Measurements from ENCODE around the gene FRMD4A.

FRMD4A gene

GRCh38 chr10:13703101-13703818 is 627.5 kb downstream of the FRMD4A start:
- no peak for DNase-seq (ENCODE audit: low spot score)

DNA sequence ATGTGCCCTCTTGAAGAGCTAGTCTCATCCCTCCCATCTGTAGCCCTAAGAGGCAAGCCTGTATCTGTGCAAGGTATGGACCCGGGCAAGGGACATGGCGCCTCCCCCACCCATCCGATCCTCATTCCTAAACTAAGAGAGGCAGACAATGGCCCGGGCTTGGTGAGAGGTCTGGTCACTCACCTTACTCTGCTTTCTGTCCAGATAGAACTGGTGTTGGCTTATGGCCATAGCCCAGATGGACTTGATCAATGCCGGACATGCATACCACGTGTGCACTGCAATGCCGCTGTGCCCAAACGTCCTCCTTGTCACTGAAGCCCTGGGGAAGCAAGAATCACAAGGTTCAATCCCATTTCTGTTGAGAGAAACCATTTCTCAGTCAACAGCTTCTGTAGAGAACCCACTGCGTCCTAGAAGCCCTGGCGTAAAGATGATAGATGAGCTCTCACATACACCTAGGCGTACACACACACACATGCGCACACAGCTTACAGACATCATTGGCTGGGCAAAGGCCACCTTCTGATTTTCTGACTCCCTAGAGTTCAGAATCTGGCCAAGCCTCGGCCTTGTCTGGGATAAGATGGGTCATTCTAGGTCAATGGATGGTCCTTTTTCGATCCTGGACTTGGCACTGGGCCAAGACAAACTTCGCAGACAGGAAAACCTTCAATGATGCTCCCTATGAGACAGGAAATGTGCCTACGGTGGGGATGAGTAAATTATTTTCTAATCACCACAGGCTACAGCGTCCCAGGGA is 629.4 kb downstream of the FRMD4A start:
- DNase-seq (ENCODE audit: low spot score) = no peak

DNA sequence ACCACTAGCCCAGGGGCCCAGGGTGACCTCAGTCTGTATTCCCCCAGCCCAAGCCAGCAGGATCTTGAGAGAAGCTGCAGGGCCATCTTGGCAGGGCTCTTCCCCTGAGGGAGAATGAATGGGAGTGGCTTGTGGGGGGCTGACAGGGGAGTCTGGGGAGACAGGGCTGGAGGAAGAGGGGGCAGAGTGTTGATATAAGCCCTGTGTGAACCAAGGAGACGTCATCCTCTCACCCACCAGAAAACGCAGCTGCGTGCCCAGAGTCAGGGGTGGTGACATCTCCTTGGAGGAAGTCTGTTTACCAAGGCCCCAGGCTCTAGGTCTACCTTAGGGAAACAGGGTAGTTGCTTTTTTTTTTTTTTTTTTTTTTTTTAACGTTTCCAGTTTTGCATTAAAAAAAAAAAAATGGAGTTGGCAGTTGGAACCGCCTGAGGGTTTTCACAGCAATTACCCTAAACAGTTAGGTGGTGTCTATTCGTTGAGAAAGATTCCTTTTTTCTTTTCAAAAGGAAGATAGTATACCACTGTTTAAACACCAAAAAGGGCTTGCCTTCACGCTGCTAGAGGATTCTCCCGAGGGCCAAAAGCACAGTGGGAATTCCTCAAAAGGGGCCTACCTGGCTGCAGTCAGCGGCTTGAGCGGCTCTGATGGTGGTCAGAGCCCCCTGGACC is 630.1 kb downstream of the FRMD4A start:
- no peak for DNase-seq (ENCODE audit: low spot score)

DNA sequence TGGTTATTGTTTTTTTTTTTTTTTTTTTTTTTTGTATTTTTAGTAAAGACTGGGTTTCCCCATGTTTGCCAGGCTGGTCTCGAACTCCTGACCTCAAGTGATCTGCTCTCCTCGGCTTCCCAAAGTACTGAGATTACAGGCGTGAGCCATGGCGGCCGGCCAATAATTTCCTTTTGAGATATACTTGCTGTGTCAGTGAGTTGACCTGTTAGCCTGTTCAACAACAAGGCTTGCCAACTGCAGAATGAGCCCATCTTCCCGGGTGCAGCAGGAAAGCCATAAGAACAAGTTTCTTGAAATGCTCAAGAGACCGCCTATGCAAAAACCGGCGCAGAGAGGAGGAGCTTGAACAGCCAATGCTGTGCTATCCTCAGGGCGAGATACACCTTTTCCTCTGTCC is 631.5 kb downstream of the FRMD4A start:
- no peak for DNase-seq (ENCODE audit: low spot score)

- no peak for DNase-seq (ENCODE audit: low spot score)
These were observed 632.5 kb downstream of the FRMD4A start for GRCh38 chr10:13698217-13698616.

DNA sequence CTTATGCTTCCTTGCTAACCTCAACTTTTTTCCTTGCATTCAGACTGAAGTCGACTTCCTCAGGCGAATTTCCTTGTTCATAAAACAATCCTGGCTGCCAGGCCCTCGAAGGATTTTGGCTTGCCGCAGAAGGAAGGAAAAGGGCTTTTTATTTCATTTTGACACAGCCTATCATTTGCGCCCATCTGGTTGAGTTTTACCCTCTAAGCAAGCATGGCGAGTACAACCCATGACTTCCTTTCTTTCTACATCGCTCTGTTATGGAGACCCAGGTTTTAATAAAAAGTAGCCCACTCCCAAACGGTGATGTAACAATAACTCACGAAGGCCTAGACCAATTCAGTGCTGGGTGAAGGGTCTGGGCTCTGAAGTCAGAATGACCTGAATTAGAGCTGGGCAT is 634.7 kb downstream of the FRMD4A start:
- no peak for DNase-seq (ENCODE audit: low spot score)

GRCh38 chr10:13695588-13695987 is 635.1 kb downstream of the FRMD4A start:
- DNase-seq (ENCODE audit: low spot score) = no peak

- DNase-seq (ENCODE audit: low spot score) = no peak
These were observed 636.7 kb downstream of the FRMD4A start for GRCh38 chr10:13693783-13694700.

- no peak for DNase-seq (ENCODE audit: low spot score)
These were observed 640.4 kb downstream of the FRMD4A start for GRCh38 chr10:13690281-13690825.

DNA sequence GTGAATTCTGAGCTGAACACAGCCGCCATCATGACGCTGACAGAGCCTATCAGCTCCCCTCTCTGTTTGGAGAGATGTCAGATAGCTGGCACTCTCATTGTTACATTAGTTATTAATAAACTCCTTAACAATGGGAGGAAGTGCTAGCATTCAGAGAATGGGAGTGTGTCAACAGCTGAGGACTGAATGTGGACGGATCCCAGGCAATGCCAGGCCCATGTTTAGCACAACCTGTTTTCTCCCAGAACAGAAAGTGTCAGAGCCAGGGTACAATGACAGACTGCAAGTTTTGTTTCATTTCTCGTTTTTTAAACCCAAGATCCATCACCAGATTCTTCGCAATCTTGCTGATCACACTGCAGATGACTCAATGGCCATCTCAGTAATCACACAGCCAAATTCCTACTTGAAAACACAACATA is 644.4 kb downstream of the FRMD4A start:
- no peak for DNase-seq (ENCODE audit: low spot score)

GRCh38 chr10:13685885-13686284 is 644.8 kb downstream of the FRMD4A start:
- no peak for DNase-seq (ENCODE audit: low spot score)

DNA sequence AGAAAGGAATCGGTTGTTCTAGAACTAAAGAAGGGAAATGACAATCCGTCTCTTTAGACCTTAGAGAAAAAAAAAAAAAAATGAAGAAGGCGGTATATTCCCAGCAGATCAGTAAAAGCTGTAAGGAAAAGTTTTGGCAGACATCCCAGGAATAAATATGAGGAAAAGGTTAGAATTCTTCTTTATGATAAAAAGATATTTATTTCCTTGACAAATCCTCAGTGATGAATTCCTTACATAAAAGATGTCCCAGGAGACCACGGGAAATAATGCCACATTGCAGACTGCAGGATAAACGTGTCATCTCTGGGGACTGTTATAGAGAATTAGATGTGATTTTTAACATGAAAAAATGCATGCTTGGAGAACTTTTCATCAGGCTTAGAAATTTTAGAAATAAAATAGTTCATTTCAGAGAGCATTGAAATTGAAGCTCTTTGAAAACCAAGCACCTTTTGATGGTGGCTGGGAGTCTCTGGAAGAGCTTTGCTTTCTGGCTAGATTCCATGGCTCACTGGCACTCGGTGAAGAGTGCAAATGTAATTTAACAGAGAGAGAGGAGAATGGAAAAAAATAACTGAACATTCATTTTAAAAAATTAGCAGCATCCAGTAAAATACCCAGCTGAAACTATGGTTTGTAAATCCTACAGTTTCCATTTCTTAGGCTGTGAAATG is 645.8 kb downstream of the FRMD4A start:
- no peak for DNase-seq (ENCODE audit: low spot score)

GRCh38 chr10:13684252-13684791 is 646.4 kb downstream of the FRMD4A start:
- no peak for DNase-seq (ENCODE audit: low spot score)

DNA sequence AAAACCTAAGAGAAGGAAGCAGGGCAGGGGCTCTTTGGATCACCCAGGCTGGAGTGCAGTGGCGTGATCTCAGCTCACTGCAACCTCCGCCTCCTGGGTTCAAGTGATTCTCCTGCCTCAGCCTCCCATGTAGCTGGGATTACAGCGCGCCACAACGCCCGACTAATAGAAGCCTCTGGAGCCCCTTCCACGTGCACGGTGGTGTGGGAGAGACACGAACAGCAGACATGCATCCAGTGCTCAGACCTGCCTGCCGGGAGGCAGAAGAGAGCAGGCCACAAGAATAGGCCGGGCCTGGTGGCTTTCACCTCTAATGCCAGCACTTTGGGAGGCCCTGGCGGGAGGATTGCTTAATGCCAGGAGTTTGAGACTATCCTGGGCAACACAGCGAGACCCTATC is 647.7 kb downstream of the FRMD4A start:
- DNase-seq (ENCODE audit: low spot score) = no peak

DNA sequence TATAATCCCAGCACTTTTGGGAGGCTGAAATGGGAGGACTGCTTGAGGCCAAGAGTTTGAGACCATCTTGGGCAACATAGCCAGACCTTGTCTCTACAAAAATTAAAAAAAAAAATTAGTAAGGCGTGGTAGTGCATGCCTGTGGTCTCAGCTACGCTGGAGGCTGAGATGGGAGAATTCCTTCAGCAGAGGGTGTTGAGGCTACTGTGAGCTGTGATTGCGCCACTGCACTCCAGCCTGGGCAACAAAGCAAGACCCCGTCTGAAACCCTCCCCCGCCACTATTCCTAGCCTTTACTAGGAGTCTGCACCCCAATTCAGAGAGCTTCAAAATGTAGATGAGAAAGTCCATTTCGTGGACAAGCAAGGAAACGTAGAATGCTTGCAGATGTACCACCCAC is 648.8 kb downstream of the FRMD4A start:
- no peak for DNase-seq (ENCODE audit: low spot score)

GRCh38 chr10:13681528-13681927 is 649.2 kb downstream of the FRMD4A start:
- DNase-seq (ENCODE audit: low spot score) = no peak

GRCh38 chr10:13681095-13681494 is 649.6 kb downstream of the FRMD4A start:
- no peak for DNase-seq (ENCODE audit: low spot score)

- no peak for DNase-seq (ENCODE audit: low spot score)
These were observed 652.5 kb downstream of the FRMD4A start for GRCh38 chr10:13678101-13678843.

- DNase-seq (ENCODE audit: low spot score) = no peak
These were observed 655.8 kb downstream of the FRMD4A start for GRCh38 chr10:13674645-13675588.

Data from CD4-positive, alpha-beta T cell treated with Interleukin-15 for 4 hours (primary cell).